HG02763 (cell line): ENCODE measurements around the gene CDH1.
"Not testable (repeated sequence)": the region's sequence is repeated elsewhere in the genome, so short reads cannot be mapped to it uniquely, and the experiment has no call there.

Experiments used
- ATAC-seq: cut with Tn5 transposase; IDR thresholded peaks from one replicate; pipeline ENCODE4 v1.9.1; 2021; ENCODE audit warnings: mild to moderate bottlenecking, moderate library complexity; ENCODE audit not compliant: unreplicated experiment

The CDH1 gene

DNA sequence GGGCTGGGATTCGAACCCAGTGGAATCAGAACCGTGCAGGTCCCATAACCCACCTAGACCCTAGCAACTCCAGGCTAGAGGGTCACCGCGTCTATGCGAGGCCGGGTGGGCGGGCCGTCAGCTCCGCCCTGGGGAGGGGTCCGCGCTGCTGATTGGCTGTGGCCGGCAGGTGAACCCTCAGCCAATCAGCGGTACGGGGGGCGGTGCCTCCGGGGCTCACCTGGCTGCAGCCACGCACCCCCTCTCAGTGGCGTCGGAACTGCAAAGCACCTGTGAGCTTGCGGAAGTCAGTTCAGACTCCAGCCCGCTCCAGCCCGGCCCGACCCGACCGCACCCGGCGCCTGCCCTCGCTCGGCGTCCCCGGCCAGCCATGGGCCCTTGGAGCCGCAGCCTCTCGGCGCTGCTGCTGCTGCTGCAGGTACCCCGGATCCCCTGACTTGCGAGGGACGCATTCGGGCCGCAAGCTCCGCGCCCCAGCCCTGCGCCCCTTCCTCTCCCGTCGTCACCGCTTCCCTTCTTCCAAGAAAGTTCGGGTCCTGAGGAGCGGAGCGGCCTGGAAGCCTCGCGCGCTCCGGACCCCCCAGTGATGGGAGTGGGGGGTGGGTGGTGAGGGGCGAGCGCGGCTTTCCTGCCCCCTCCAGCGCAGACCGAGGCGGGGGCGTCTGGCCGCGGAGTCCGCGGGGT is at the start of gene CDH1:
CDH1 (plus strand) TSS at position 247 of the 684 bp plus-strand sequence; CDS start at position 371, 124 bp downstream.
- no peak for ATAC-seq

DNA sequence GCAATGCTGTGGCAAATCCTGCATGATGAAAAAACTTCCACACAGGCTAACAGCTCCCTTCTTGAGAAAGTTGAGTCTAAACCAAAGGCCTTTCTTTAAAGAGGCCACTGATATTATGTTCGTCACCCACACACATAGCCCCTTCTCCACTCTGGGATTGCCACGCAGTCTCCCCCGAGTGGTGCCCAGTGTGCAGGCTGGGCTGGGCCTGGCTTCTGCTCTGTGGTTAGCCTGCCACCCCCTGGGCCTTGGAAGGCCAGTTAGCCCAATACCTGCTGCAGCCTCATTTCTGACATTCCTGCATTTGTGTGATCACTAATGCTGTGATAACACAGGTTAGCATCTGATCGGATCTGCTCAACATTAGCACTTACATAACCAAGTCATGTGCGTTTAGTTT is 47.2 kb upstream of the CDH1 start:
- no peak for ATAC-seq

DNA sequence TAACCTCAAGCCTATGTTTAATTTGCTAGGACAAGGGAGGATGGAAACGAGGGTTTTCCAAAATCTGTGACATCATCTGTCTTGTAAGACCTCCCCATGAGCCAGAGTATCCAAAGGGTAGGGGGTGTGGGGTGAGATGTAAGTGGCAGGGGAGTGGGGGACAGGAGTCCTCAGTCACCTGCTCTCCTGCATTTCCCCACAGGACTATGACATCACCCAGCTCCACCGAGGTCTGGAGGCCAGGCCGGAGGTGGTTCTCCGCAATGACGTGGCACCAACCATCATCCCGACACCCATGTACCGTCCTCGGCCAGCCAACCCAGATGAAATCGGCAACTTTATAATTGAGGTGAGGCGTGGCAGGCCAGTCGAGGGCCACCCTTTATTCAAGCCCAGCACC is 41.5 kb upstream of the CDH1 start:
- ATAC-seq: no peak

DNA sequence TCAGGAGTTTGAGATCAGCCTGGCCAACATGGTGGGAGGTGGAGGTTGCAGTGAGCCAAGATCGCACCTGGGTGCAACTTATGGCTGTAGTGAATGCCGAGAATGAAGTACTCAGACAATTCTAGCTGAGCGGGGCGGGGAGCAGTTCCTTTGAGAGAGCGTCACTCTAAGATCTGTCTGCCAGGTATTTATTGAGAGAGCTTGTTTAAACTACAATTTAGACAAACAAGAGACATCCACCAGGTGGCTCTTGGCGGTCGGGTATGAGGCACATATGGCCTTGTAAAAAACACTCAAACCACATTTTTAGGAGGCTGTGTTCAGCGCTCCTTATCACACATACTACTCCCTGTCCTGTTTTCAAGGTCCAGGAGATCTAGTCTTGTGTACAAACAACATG is 40.6 kb upstream of the CDH1 start:
- ATAC-seq: no peak

DNA sequence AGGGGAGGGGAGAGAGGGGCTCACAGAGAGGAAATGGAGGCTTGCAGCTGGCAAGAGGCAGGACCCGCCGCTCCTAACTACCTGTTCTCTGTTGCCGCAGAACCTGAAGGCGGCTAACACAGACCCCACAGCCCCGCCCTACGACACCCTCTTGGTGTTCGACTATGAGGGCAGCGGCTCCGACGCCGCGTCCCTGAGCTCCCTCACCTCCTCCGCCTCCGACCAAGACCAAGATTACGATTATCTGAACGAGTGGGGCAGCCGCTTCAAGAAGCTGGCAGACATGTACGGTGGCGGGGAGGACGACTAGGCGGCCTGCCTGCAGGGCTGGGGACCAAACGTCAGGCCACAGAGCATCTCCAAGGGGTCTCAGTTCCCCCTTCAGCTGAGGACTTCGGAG is 39.0 kb upstream of the CDH1 start:
- ATAC-seq: no peak

DNA sequence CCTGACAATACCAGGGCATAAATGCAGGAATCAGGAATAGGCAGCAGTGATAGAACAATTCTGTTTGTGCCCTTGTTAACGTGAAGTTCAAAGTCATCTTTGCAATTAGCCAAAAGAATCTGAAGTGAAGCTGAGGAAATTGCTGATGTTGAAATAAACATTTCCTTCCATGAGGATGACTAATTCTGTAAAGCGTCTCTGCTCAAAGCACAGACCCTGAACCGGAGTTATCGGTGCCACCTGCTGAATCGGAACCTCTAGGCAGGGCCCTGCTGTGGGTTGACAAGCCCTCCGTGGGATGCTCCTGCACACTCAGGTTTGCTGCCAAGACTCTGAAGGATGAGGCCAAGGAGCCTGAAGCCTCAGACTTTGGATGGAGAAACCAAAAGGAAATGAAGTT is 37.0 kb upstream of the CDH1 start:
- ATAC-seq: no peak

DNA sequence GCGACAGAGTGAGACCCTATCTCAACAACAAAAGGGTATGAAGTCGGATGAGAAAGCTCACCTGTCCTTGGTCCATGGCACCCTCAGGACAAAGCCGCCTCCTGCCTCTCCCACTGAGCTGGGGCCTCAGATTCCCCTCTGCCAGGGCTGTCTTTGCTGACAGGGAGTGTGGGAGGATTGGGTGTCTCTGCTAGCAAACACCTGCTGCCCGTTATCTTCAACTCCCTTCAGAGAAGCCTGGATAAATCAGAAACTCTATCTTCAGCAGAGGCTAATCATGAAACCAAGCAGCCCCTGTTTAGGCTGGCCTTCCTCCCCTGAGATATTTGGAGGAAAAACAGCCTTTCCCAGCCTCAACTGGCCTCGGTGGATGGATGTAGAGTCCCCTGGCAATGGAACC is 36.3 kb upstream of the CDH1 start:
- no peak for ATAC-seq

DNA sequence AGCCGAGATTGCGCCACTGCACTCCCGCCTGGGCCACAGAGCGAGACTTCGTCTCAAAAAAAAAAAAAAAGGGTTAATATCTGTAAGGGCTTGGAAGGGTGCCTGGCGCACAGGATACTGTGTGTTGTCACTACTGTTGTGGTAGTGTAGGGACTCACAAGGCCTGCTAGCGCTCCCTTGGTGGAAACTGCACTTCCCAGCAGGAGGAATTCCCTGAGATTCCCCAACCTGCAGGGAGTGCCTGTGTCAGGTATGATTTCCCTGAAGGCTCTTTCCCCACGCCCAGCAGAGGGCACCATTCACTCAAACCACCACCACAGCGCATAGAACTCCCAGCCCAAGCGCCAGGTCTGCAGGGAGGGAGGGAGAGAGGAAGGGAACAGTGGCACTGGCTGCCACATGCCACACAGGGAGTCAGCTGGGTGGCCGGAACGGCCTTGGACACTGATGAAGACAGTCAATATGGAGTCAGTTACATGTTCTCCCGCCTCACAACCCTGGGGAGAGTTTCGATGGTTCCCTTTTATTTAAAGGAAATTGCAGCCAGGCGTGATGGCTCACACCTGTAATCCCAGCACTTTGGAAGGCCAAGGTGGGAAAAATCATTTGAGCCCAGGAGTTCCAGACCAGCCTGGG is 32.7 kb upstream of the CDH1 start:
- no peak for ATAC-seq

DNA sequence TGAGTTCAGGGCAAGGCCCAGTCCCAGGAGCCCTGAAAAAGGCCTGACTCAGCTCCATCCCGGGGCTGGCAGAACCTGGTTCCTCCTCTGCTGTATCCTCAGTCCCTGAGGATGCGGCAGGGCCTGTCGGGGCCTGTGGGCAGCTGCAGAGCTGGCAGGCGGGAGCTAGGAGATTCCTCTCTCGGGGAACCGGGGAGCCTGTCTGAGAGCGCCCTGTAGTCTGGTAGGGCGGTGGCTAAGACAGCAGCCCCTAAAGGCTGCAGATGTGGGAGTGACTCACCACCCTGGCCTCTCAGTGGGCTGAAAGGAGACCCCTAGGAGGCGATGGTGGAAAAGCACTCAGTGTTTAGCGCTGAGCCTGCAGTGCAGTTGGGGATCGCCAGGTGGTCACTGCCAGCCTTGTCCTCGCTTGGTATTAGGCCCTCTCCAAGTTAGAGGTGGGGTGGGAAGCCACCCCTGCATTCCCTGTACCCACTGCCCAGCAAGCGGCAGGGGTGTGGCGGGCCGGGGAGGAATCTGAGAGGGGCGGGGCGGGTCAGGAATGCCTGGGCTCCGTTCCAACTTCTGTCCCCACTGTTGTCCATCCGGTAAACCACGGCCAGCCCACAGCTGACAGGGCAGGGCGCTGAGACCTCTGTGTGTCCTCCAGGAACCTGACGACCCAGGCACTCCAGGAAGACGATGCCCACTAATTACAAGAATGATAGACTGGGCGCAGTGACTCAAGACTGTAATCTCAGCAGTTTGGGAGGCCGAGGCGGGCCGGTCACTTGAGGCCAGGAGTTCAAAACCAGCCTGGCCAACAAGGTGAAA is 29.5 kb upstream of the CDH1 start:
- no peak for ATAC-seq

DNA sequence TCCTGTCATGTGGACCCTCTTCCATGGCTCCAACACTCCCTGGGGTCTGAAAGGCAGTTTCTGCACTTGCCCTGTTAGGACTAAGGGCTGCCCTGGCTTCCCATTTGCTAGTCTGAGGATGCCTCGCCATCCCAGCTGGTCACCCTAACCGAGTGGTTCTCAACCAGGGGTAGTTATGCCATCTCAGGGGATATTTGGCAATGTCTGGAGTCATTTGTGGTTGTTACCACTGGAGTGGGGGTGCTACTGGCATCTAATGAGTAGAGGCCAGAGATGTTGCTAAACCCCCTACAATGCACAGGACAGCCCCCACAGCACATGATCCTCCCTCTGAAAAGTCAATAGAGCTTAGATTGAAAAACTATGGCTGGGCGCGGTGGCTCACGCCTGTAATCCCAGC is 26.9 kb upstream of the CDH1 start:
- no peak for ATAC-seq

DNA sequence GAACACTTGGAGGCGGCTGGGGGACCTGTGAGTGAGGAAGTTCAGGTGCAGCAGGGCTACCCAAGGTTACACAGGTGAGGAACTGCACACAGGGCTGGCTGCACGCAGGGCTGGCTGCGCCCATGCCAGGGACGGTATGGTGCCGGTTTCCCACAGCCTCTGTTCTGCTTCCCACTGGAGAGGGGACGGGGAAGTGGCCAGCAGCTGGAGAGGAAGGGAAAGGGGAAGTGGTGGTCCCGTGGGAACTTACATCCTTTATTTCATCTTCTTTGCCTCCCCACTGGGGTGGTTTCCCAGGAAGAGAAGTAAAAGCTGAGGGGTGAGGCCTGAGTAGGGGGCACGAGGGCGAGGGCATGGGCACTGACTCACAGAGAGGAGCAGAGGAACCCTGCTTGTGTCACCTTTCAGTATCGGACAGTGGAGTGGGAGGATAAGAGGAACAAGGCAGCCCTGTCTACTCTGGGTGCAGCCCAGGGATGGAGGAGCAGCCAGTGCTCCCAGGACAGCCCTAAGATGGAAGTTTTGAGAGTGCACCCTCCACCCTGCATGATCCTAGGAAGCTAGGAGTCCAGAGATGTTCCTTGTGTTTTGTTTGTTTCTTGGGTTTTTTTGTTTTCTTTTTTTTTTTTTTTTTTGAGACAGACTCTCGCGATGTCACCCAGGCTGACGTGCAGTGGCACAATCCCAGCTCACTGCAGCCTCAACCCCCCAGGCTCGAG is 25.5 kb upstream of the CDH1 start:
- no peak for ATAC-seq

DNA sequence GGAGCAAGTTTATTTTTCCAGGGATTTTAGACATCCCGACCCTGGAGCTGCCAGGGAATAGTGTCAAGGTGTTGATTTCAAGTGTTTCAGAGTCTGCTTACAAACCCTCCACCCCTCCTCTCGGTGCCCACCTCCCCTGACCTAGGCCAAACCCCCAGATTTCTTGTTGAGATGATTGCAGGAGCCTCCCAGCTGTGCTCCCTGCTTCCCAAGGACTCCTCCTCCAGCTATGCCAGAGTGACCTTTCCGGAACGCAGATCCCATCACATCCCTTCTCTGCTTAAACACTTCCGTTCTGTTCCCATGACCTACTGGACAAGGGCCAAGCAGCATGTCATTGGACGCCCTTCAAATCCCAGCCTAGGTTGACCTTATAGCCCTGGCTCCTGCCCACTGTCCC is 23.7 kb upstream of the CDH1 start:
- no peak for ATAC-seq

DNA sequence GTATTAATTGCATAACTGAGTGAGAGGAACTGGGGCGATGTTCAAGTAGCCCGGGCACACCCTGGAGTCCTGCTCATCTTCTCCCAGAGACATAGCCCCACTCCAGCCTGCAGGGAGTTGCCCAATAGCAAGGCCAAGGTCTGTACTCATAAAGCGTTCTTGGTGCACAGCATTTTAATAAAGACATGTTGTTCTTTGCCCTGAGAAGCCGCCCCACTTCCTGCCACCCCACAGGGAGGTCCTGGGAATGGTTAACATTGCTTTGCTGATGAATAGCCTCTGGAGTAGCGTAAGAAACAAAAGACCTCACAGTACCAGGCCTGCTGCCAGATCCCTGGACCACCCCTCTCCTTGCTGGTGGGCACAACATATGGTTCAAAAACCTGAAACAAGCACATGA is 21.6 kb upstream of the CDH1 start:
- no peak for ATAC-seq

DNA sequence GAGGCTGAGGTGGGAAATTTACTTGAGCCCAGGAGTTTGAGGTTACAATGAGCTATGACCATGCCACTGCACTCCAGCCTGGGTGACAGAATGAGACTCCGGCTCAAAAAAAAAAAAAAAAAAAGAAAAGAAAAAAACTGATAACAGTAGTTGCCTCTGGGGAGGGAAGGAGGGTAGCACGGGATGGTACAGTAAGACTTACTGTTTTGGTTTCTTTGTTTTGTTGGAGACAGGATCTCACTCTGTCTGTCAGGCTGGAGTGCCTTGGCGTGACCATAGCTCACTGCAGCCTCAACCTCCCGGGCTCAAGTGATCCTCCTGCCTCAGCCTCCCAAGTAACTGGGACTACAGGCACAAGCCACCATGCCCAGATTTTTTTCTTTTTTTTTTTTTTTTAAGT is 20.6 kb upstream of the CDH1 start:
- not testable (repeated sequence) for ATAC-seq

DNA sequence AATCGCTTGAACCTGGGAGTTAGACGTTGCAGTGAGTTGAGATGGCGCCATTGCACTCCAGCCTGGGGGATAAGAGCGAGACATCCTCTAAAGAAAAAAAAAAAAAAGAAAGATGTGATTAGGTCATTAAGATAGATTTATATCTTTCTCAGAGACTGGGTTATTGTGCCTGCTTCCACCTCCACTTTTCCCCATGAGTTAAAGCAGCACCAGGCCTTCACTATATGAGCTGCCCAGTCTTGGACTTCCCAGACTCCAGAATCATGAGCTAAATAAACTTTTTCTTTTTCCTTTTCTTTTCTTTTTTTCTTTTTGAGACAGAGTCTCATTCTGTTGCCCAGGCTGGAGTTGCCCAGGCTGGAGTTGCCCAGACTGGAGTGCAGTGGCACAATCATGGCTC is 19.4 kb upstream of the CDH1 start:
- ATAC-seq: no peak

DNA sequence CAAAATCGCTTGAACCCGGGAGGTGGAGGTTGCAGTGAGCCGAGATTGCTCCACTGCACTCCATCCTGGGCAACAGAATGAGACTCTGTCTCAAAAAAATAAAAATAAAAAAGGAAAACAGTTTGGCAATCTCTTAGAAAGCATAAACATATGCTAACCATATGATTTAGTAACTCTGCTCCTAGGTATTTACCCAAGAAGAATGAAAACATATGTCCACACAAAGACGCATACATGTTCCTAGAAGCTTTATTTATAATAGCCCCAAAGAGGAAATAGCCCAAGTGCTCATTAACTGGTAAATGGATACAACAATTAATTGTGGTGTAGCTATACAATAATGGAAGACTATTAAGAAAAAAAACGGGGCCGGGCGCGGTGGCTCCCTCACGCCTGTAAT is 18.5 kb upstream of the CDH1 start:
- no peak for ATAC-seq

DNA sequence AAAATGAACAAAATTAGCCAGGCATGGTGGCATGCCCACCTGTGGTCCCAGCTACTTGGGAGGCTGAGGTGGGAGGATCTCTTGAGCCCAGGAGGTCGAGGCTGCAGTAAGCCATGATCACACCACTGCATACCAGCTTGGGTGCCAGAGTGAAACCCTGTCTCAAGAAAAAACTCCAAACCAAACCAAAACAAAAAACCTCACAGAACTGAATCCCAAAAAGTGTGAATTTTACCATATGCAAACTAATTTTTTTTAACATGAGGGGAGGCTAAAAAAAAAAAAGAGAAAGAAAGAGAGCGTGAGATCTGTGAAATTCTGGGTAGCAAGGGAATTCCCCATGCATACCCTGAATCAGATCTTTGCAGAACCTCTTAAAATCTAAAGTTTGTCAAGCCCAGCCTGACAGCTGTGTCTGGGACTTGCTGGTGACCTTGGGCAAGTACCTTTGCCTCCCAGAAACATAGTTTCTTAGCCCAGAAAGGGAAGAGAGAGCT is 17.1 kb upstream of the CDH1 start:
- no peak for ATAC-seq

DNA sequence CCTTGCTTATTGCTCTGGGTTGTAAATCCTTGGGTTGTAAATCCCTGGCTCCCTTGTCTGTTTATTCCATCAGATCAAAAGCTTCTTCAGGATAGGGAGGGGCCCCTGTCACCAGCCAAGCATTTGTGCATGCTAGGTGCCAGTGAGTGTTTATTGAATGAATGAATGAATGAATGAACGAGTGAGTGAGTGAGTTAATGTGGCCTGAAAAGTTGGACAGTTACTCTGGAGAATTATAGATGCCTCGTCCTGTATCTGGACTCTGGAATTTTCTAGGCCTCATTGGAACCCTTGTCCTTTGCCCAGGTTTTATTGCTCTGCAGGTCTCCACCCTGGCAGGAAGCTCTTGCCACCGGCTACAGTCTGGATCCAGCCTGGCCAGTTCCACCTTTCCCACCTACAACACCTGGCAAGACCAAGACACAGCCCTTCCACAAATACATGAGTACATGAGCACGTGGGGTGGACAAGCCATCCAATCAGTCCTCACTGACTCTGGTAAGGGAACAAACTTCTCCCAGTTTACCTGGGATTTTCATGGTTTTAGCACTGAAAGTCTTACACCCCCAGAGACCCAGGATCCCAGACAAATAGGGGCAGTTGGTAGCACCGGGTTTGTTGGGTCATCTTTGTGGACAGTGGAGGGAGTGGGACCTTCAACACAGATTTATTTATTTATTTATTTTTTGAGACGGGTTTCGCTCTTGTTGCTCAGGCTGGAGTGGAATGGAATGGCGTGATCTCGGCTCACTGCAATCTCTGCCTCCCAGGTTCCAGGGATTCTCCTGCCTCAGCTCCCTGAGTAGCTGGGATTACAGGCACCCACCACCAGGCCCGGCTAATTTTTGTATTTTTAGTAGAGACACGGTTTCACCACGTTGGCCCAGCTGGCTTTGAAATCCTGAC is 14.7 kb upstream of the CDH1 start:
- no peak for ATAC-seq

DNA sequence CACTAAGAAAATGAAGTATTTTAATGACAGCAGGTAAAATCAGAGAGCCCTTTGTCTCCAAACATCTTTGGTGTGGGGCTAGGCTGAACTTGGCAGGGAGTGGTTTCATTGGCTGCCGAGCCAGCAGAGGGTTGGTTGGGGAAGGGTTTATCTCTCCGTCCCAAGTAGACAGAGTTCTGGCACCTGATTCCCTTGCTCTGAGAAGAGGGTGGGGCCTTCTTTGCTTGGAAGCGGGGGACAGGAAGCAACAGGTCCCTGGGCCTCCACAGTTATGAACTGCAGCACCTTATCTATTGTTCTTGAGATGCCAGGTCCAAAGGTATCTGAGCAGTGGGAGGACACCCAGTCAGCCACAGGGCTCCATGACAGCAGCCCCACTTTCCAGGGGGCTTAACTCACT is 12.3 kb upstream of the CDH1 start:
- ATAC-seq: no peak

DNA sequence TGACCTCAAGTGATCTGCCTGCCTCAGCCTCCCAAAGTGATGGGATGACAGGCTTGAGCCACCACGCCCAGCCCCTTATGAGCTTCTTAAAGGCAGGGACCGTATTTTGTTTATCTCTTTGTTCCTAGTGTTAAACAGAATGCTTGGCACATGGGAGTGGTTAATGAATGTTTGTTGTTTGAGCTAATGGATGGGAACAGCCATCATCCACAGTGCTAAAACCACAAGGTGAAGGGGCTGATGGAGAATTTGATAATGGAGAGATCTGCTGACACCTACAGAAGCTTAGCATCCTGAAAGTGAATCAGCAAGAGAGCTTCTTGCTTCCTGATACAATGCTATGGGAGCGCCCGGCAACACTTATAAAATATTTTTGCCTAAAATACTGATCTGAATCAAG is 8.6 kb upstream of the CDH1 start:
- ATAC-seq: no peak
